HepG2 (cell line): ENCODE results near the gene MLXIPL. TPM values are rescaled to one million over a fixed set of nuclear protein-coding genes. Genes with fewer than 3 reads are reported as not detected.
A peak's percentile ranks its signal among the peaks of the same experiment; 100 is the strongest.

Experiments
- ARNT ChIP-seq: fragments of 450-650 bp; IDR thresholded peaks from 2 replicates; pipeline ENCODE4 v1.6.1; 2017
- KDM4B ChIP-seq: sonication (generic); formaldehyde crosslinking; IDR thresholded peaks from 2 replicates; pipeline ENCODE4 v1.4.0; 2020; ENCODE audit warnings: missing genetic modification reagents
- KLF9 ChIP-seq: IDR thresholded peaks from 2 replicates; pipeline ENCODE4 v1.6.1; 2016; ENCODE audit warnings: low read depth
- MAFG ChIP-seq: sonication (generic); formaldehyde crosslinking; IDR thresholded peaks from 2 replicates; pipeline ENCODE4 v1.5.1; 2020; ENCODE audit warnings: mild to moderate bottlenecking, missing genetic modification reagents
- NFKB2 ChIP-seq: sonication (generic); formaldehyde crosslinking; IDR thresholded peaks from 2 replicates; pipeline ENCODE4 v1.4.0; 2020; ENCODE audit warnings: missing genetic modification reagents, borderline replicate concordance
- RELA ChIP-seq: sonication (generic); formaldehyde crosslinking; IDR thresholded peaks from 2 replicates; pipeline ENCODE4 v1.4.0; 2020; ENCODE audit warnings: missing genetic modification reagents
- SATB2 ChIP-seq: sonication (generic); formaldehyde crosslinking; IDR thresholded peaks from 2 replicates; pipeline ENCODE4 v1.5.0; 2020; ENCODE audit warnings: missing genetic modification reagents
- SRSF1 ChIP-seq: fragments of 200-400 bp; formaldehyde crosslinking; optimal IDR thresholded peaks from 2 replicates; pipeline ENCODE3; 2017; ENCODE audit warnings: mild to moderate bottlenecking, low read depth, low read length, moderate library complexity
- TAF1 ChIP-seq: sonication (generic); formaldehyde crosslinking; IDR thresholded peaks from 2 replicates; pipeline ENCODE4 v1.4.0; 2020; ENCODE audit warnings: missing genetic modification reagents
- ZBTB1 ChIP-seq: sonication (generic); formaldehyde crosslinking; IDR thresholded peaks from 2 replicates; pipeline ENCODE4 v1.4.0; 2020; ENCODE audit warnings: missing genetic modification reagents, borderline replicate concordance
- ZNF12 ChIP-seq: sonication (generic); formaldehyde crosslinking; IDR thresholded peaks from 2 replicates; pipeline ENCODE4 v1.5.0; 2020; ENCODE audit warnings: missing genetic modification reagents
- ZNF17 ChIP-seq: sonication (generic); formaldehyde crosslinking; IDR thresholded peaks from 2 replicates; pipeline ENCODE4 v1.5.0; 2020; ENCODE audit warnings: mild to moderate bottlenecking, missing genetic modification reagents
- ZNF3 ChIP-seq: IDR thresholded peaks from 2 replicates; pipeline ENCODE4 v1.7.0; 2017; ENCODE audit warnings: inconsistent platforms
- ZNF615 ChIP-seq: sonication (generic); formaldehyde crosslinking; IDR thresholded peaks from 2 replicates; pipeline ENCODE4 v1.5.0; 2020; ENCODE audit warnings: mild to moderate bottlenecking, missing genetic modification reagents, borderline replicate concordance
- ZNF678 ChIP-seq: sonication (generic); formaldehyde crosslinking; IDR thresholded peaks from 2 replicates; pipeline ENCODE4 v1.4.0; 2020; ENCODE audit warnings: mild to moderate bottlenecking, missing genetic modification reagents
- ZNF761 ChIP-seq: sonication (generic); formaldehyde crosslinking; conservative IDR thresholded peaks from 2 replicates; pipeline ENCODE4 v1.4.0; 2020; ENCODE audit warnings: mild to moderate bottlenecking, missing genetic modification reagents
- ZNF839 ChIP-seq: sonication (generic); formaldehyde crosslinking; IDR thresholded peaks from 2 replicates; pipeline ENCODE4 v1.4.0; 2020; ENCODE audit warnings: missing genetic modification reagents, mild to moderate bottlenecking, borderline replicate concordance
- polyA plus RNA-seq, 8 experiments: library from polyadenylated mRNA; depleted of rRNA in 3 of 8; stranded (reverse) in 7 of 8; unstranded in 1 of 8; fragments of >200 nt; fragmentation: Illumina TruSeq in 4 of 8; extraction: Trizol in 4 of 8; gene quantifications; 2 replicates each; pipeline versions ENCODE4 v1.2.1 to v1.2.3, GENCODE V29; 2011 to 2016; ENCODE audit warnings: low read depth in 4 of 8, missing spikeins in 1 of 8, mixed read lengths in 1 of 8; ENCODE audit not compliant: insufficient read depth in 1 of 8
- total RNA-seq, 5 experiments: library from RNA; depleted of rRNA; stranded (reverse); fragments of >200 nt; fragmentation: Illumina TruSeq; extraction: Trizol; gene quantifications; 2 replicates each; pipeline ENCODE4 v1.2.3, GENCODE V29; 2016; ENCODE audit warnings: low read depth in 1 of 5
- TF ChIP-seq, protein P1 (sequence below), 2 experiments: IDR thresholded peaks; 2 replicates each; pipeline ENCODE4 v1.6.1; 2011 to 2012; ENCODE audit warnings: low read length in 2 of 2, borderline replicate concordance in 1 of 2, low read depth in 1 of 2, mild to moderate bottlenecking in 1 of 2, moderate library complexity in 1 of 2
- TF ChIP-seq, protein P2 (sequence below): IDR thresholded peaks from 2 replicates; pipeline ENCODE4 v1.6.1; 2016
- TF ChIP-seq, protein P3 (sequence below): sonication (generic); formaldehyde crosslinking; IDR thresholded peaks from 2 replicates; pipeline ENCODE4 v1.5.1; 2020; ENCODE audit warnings: missing genetic modification reagents, mild to moderate bottlenecking, borderline replicate concordance
- TF ChIP-seq, protein P4 (sequence below): sonication (generic); formaldehyde crosslinking; IDR thresholded peaks from 2 replicates; pipeline ENCODE4 v1.5.0; 2020; ENCODE audit warnings: missing genetic modification reagents, mild to moderate bottlenecking, borderline replicate concordance

MLXIPL gene
- total and polyA plus RNA-seq, 2 of the 13 experiments (the other 11 are each of a cell fraction or from before 2014, with no cell fraction given) = 51.6 to 60.1 TPM

DNA sequence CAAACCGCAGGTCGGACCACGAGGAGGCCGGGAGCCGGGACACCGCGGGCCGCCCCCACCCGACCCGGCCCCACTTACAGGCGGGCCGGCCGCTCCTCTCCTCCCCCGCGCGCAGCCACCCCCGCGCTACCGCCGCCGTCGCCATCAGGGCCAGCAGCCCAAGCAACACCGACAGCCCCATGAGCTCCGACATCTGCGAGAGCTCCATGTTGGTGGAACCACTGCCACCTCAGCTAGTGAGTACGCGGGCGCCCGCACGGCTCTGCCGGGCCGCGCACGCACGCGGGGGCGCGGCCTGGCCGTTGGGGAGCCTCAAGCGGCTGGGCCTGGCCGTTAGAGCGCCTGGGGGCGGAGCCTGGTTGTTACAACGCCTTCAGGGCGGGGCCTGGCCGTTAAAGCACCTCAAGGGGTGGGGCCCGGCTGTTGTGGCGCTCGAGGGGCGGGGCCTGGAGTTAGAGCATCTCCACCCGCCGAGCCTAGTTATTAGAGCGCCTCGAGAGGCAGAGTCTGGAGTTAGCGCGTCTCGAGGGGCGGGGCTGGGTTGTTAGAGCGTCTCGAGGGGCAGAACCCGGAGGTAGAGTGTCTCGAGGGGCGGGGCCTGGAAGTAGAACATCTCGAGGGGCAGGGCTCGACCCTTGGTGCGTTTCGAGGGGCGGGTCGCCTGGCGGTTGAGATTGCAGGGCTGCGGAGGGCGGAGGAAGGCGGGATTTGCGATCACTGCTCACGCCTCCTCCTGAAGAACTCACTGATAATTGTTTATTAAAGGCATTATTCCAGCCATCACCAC, 45.8 kb downstream of the MLXIPL start, which contains the start of gene TBL2 (continued):
- TF ChIP-seq, protein P1, sequence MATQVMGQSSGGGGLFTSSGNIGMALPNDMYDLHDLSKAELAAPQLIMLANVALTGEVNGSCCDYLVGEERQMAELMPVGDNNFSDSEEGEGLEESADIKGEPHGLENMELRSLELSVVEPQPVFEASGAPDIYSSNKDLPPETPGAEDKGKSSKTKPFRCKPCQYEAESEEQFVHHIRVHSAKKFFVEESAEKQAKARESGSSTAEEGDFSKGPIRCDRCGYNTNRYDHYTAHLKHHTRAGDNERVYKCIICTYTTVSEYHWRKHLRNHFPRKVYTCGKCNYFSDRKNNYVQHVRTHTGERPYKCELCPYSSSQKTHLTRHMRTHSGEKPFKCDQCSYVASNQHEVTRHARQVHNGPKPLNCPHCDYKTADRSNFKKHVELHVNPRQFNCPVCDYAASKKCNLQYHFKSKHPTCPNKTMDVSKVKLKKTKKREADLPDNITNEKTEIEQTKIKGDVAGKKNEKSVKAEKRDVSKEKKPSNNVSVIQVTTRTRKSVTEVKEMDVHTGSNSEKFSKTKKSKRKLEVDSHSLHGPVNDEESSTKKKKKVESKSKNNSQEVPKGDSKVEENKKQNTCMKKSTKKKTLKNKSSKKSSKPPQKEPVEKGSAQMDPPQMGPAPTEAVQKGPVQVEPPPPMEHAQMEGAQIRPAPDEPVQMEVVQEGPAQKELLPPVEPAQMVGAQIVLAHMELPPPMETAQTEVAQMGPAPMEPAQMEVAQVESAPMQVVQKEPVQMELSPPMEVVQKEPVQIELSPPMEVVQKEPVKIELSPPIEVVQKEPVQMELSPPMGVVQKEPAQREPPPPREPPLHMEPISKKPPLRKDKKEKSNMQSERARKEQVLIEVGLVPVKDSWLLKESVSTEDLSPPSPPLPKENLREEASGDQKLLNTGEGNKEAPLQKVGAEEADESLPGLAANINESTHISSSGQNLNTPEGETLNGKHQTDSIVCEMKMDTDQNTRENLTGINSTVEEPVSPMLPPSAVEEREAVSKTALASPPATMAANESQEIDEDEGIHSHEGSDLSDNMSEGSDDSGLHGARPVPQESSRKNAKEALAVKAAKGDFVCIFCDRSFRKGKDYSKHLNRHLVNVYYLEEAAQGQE (IDR thresholded peaks at IDR 0.05; ENCODE audit: borderline replicate concordance in 1 of 2, low read depth in 1 of 2, low read length in 2 of 2) = 0 out of 4 replicates have a peak, but pooled peaks of 1 of the 2 experiments have one; percentile 42
- TF ChIP-seq NFKB2 (CRISPR knock-in tag) (peak; percentile 46; the same call in 1 of the 2 replicates), SRSF1 (no peak), ZNF3 (CRISPR knock-in tag) (no peak), ZNF615 (no peak), ZNF678 (CRISPR knock-in tag) (no peak), KDM4B (CRISPR knock-in tag) (no peak), SATB2 (no peak), ZNF839 (0 out of 2 replicates have a peak, but pooled peaks have one; percentile 71), RELA (no peak), KLF9 (CRISPR knock-in tag) (peak; percentile 56; the same call in 1 of the 2 replicates), ZNF17 (no peak), TAF1 (peak; percentile 89), ZBTB1 (no peak), ARNT (no peak), ZNF761 (CRISPR knock-in tag) (no peak), ZNF12 (CRISPR knock-in tag) (no peak), MAFG (CRISPR knock-in tag) (no peak)
- TF ChIP-seq, protein P2, sequence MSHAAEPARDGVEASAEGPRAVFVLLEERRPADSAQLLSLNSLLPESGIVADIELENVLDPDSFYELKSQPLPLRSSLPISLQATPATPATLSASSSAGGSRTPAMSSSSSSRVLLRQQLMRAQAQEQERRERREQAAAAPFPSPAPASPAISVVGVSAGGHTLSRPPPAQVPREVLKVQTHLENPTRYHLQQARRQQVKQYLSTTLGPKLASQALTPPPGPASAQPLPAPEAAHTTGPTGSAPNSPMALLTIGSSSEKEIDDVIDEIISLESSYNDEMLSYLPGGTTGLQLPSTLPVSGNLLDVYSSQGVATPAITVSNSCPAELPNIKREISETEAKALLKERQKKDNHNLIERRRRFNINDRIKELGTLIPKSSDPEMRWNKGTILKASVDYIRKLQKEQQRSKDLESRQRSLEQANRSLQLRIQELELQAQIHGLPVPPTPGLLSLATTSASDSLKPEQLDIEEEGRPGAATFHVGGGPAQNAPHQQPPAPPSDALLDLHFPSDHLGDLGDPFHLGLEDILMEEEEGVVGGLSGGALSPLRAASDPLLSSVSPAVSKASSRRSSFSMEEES (CRISPR knock-in tag) = no peak
- TF ChIP-seq, protein P3, sequence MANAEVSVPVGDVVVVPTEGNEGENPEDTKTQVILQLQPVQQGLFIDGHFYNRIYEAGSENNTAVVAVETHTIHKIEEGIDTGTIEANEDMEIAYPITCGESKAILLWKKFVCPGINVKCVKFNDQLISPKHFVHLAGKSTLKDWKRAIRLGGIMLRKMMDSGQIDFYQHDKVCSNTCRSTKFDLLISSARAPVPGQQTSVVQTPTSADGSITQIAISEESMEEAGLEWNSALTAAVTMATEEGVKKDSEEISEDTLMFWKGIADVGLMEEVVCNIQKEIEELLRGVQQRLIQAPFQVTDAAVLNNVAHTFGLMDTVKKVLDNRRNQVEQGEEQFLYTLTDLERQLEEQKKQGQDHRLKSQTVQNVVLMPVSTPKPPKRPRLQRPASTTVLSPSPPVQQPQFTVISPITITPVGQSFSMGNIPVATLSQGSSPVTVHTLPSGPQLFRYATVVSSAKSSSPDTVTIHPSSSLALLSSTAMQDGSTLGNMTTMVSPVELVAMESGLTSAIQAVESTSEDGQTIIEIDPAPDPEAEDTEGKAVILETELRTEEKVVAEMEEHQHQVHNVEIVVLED (CRISPR knock-in tag) = peak; percentile 91
- TF ChIP-seq, protein P4, sequence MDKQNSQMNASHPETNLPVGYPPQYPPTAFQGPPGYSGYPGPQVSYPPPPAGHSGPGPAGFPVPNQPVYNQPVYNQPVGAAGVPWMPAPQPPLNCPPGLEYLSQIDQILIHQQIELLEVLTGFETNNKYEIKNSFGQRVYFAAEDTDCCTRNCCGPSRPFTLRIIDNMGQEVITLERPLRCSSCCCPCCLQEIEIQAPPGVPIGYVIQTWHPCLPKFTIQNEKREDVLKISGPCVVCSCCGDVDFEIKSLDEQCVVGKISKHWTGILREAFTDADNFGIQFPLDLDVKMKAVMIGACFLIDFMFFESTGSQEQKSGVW (CRISPR knock-in tag) = no peak
